Caco-2 (cell line): ENCODE measurements around the gene PTPRN2. TPM values are rescaled to one million over a fixed set of nuclear protein-coding genes. Genes with fewer than 3 reads are reported as not detected.

Source experiments
- BruUV-seq: library from RNA; stranded (reverse); fragments of 400-500 nt; replicated peaks from 2 replicates; lab custom pipeline; 2021; lab: Mats Ljungman, UMichigan
- CTCF ChIA-PET: fragments of 300-600 bp; sonication (Branson Sonifier 250); formaldehyde crosslinking; loops from one replicate; lab custom pipeline; 2022; ENCODE audit warnings: antibody characterized with exemption; lab: Charles Lee
- POLR2A ChIA-PET: fragments of 300-600 bp; sonication (Branson Sonifier 250); formaldehyde crosslinking; loops from one replicate; lab custom pipeline; 2022; ENCODE audit warnings: antibody characterized with exemption; lab: Charles Lee
- DNase-seq, 2 experiments: peaks; one replicate each; pipeline versions ENCODE4 v3.0.0 to v3.0.0-alpha.2; 2020 to 2022
- H3K27me3 ChIP-seq: replicated peaks from 2 replicates; pipeline ENCODE4 v1.6.0; 2011; ENCODE audit warnings: low read length; ENCODE audit not compliant: control insufficient read depth, insufficient read depth
- H3K36me3 ChIP-seq: 2 replicates; pipeline ENCODE4 v1.5.1; 2011; ENCODE audit warnings: low read length; ENCODE audit not compliant: control insufficient read depth, insufficient read depth
- H3K4me1 ChIP-seq: fragments of 250-450 bp; sonication (Bioruptor Pico); 2 replicates; pipeline ENCODE4 v1.5.1; 2020; ENCODE audit warnings: mild to moderate bottlenecking
- H3K4me3 ChIP-seq: 2 replicates; pipeline ENCODE4 v1.5.1; 2011; ENCODE audit warnings: low read depth, mild to moderate bottlenecking, control low read depth, low read length
- H3K9me3 ChIP-seq: fragments of 250-450 bp; sonication (Bioruptor Pico); 2 replicates; pipeline ENCODE4 v1.5.1; 2020; ENCODE audit warnings: mild to moderate bottlenecking, moderate library complexity
- H3K27ac Mint-ChIP-seq: one replicate; pipeline ENCODE4 v1.8.0; 2022; ENCODE audit warnings: mixed read lengths; ENCODE audit not compliant: unreplicated experiment
- H3K27me3 Mint-ChIP-seq: one replicate; pipeline ENCODE4 v1.8.0; 2022; ENCODE audit warnings: mixed read lengths; ENCODE audit not compliant: insufficient read depth, unreplicated experiment
- H3K36me3 Mint-ChIP-seq: one replicate; pipeline ENCODE4 v1.8.0; 2022; ENCODE audit warnings: mild to moderate bottlenecking, mixed read lengths; ENCODE audit not compliant: insufficient read depth, unreplicated experiment
- H3K4me1 Mint-ChIP-seq: one replicate; pipeline ENCODE4 v1.8.0; 2022; ENCODE audit warnings: low read depth, mixed read lengths; ENCODE audit not compliant: unreplicated experiment
- H3K4me3 Mint-ChIP-seq: one replicate; pipeline ENCODE4 v1.8.0; 2022; ENCODE audit warnings: mild to moderate bottlenecking, moderate library complexity, mixed read lengths; ENCODE audit not compliant: unreplicated experiment
- H3K9me3 Mint-ChIP-seq: one replicate; pipeline ENCODE4 v1.8.0; 2022; ENCODE audit warnings: mixed read lengths; ENCODE audit not compliant: unreplicated experiment
- CTCF ChIP-seq, 2 experiments: fragments of 200-600 bp in 1 of 2; IDR thresholded peaks; 1 replicate in 1 of 2; 2 replicates in 1 of 2; pipeline versions ENCODE4 v1.5.1 to v1.8.0; 2011 to 2022; ENCODE audit warnings: antibody characterized with exemption in 1 of 2, control low read depth in 1 of 2, inconsistent platforms in 1 of 2, low read depth in 1 of 2, low read length in 1 of 2, mild to moderate bottlenecking in 1 of 2, moderate library complexity in 1 of 2; ENCODE audit not compliant: insufficient read depth in 1 of 2, severe bottlenecking in 1 of 2, unreplicated experiment in 1 of 2
- intact Hi-C: fragments of 100-400 bp; cut with micrococcal nuclease; formaldehyde crosslinking; loops from one replicate; pipeline ENCODE4 v1.10.0; 2022; ENCODE audit not compliant: unreplicated experiment
- total RNA-seq: library from RNA; stranded (reverse); gene quantifications from 2 replicates; pipeline ENCODE4 v1.2.3, GENCODE V29; 2022

The PTPRN2 gene
- total RNA-seq, 1 experiment from 2014 or later, result 1.4 TPM

GRCh38 chr7:158009886-158010285 lies 577.7 kb downstream of the PTPRN2 start:
- Mint-ChIP-seq H3K4me3 (no peak overlapping the region), H3K36me3 (no peaks in the 10 kb centered on the region), H3K9me3 (peaks cover 10% of the 10 kb centered on the region), H3K27me3 (no peaks in the 10 kb centered on the region), H3K27ac (no peak overlapping the region), H3K4me1 (no peaks in the 10 kb centered on the region)
- CTCF ChIA-PET, result no interaction called here
- TF ChIP-seq CTCF (IDR thresholded peaks at IDR 0.05; ENCODE audit: insufficient read depth in 1 of 2, low read depth in 1 of 2, low read length in 1 of 2, severe bottlenecking in 1 of 2, unreplicated experiment in 1 of 2), result no peak
- H3K9me3 ChIP-seq, result no peaks in the 10 kb centered on the region
- no peak for DNase-seq
- intact Hi-C loops, result no loop called here
- H3K27me3 ChIP-seq, result no peaks in the 10 kb centered on the region
- no TSS peak for BruUV-seq
- no peaks in the 10 kb centered on the region for H3K36me3 ChIP-seq
- H3K4me1 ChIP-seq, result no peaks in the 10 kb centered on the region
- POLR2A ChIA-PET, result no interaction called here
- H3K4me3 ChIP-seq, result no peak overlapping the region

- Histone ChIP-seq H3K27me3 (no peaks in the 10 kb centered on the region), H3K4me1 (no peaks in the 10 kb centered on the region), H3K4me3 (no peak overlapping the region), H3K36me3 (no peaks in the 10 kb centered on the region), H3K9me3 (no peaks in the 10 kb centered on the region)
- Mint-ChIP-seq H3K4me3 (no peak overlapping the region), H3K27me3 (no peaks in the 10 kb centered on the region), H3K36me3 (no peaks in the 10 kb centered on the region), H3K4me1 (no peaks in the 10 kb centered on the region), H3K27ac (no peak overlapping the region), H3K9me3 (peaks cover 10% of the 10 kb centered on the region)
- BruUV-seq, result no TSS peak
- TF ChIP-seq CTCF (IDR thresholded peaks at IDR 0.05; ENCODE audit: insufficient read depth in 1 of 2, low read depth in 1 of 2, low read length in 1 of 2, severe bottlenecking in 1 of 2, unreplicated experiment in 1 of 2), result no peak
- intact Hi-C loops, result no loop called here
- ChIA-PET CTCF (no interaction called here), POLR2A (no interaction called here)
- DNase-seq, result no peak
Observed at GRCh38 chr7:158008267-158008666, 579.4 kb downstream of the PTPRN2 start.

GRCh38 chr7:158007697-158008257 lies 579.8 kb downstream of the PTPRN2 start:
- no peaks in the 10 kb centered on the region for H3K4me1 ChIP-seq
- H3K27me3 Mint-ChIP-seq, result no peaks in the 10 kb centered on the region
- peaks cover 10% of the 10 kb centered on the region for H3K9me3 Mint-ChIP-seq
- H3K9me3 ChIP-seq, result no peaks in the 10 kb centered on the region
- intact Hi-C loops, result no loop called here
- no peaks in the 10 kb centered on the region for H3K27me3 ChIP-seq
- H3K4me3 Mint-ChIP-seq, result no peak overlapping the region
- H3K27ac Mint-ChIP-seq, result no peak overlapping the region
- TF ChIP-seq CTCF (IDR thresholded peaks at IDR 0.05; ENCODE audit: insufficient read depth in 1 of 2, low read depth in 1 of 2, low read length in 1 of 2, severe bottlenecking in 1 of 2, unreplicated experiment in 1 of 2), result no peak
- no peaks in the 10 kb centered on the region for H3K4me1 Mint-ChIP-seq
- POLR2A ChIA-PET, result no interaction called here
- CTCF ChIA-PET, result no interaction called here
- no peaks in the 10 kb centered on the region for H3K36me3 ChIP-seq
- DNase-seq, result no peak
- H3K4me3 ChIP-seq, result no peak overlapping the region
- no TSS peak for BruUV-seq
- no peaks in the 10 kb centered on the region for H3K36me3 Mint-ChIP-seq
